Progenitor cell of endocrine pancreas (in vitro differentiated cells): Measurements from ENCODE around the gene INO80. TPM values are rescaled to one million over a fixed set of nuclear protein-coding genes. Genes with fewer than 3 reads are reported as not detected.

Experiments used
- DNase-seq: peaks from one replicate; pipeline ENCODE4 v3.0.0; 2021; ENCODE audit warnings: low spot score; ENCODE audit not compliant: unreplicated experiment
- H3K27ac Mint-ChIP-seq: 2 replicates; pipeline ENCODE4 v1.8.0; 2021; ENCODE audit warnings: mild to moderate bottlenecking, moderate library complexity, mixed read lengths
- H3K27me3 Mint-ChIP-seq: 2 replicates; pipeline ENCODE4 v1.8.0; 2021; ENCODE audit warnings: mixed read lengths
- H3K36me3 Mint-ChIP-seq: 2 replicates; pipeline ENCODE4 v1.8.0; 2022; ENCODE audit warnings: mixed read lengths; ENCODE audit not compliant: insufficient read depth
- H3K4me1 Mint-ChIP-seq: 2 replicates; pipeline ENCODE4 v1.8.0; 2021; ENCODE audit warnings: low read depth, mixed read lengths
- H3K4me3 Mint-ChIP-seq: 2 replicates; pipeline ENCODE4 v1.8.0; 2021; ENCODE audit warnings: low read depth, mild to moderate bottlenecking, moderate library complexity, mixed read lengths
- H3K9me3 Mint-ChIP-seq: 2 replicates; pipeline ENCODE4 v1.8.0; 2021; ENCODE audit warnings: low read depth, mixed read lengths
- total RNA-seq: library from RNA; stranded (reverse); gene quantifications from 2 replicates; pipeline ENCODE4 v1.2.1, GENCODE V29; 2021
- TF ChIP-seq, protein P1 (sequence below): fragments of 200-600 bp; sonication (generic); IDR thresholded peaks from one replicate; pipeline ENCODE4 v1.5.0; 2021; ENCODE audit warnings: antibody characterized with exemption, mild to moderate bottlenecking; ENCODE audit not compliant: unreplicated experiment

INO80 gene
- total RNA-seq, 1 donor from 2014 or later: 28.1 TPM

DNA sequence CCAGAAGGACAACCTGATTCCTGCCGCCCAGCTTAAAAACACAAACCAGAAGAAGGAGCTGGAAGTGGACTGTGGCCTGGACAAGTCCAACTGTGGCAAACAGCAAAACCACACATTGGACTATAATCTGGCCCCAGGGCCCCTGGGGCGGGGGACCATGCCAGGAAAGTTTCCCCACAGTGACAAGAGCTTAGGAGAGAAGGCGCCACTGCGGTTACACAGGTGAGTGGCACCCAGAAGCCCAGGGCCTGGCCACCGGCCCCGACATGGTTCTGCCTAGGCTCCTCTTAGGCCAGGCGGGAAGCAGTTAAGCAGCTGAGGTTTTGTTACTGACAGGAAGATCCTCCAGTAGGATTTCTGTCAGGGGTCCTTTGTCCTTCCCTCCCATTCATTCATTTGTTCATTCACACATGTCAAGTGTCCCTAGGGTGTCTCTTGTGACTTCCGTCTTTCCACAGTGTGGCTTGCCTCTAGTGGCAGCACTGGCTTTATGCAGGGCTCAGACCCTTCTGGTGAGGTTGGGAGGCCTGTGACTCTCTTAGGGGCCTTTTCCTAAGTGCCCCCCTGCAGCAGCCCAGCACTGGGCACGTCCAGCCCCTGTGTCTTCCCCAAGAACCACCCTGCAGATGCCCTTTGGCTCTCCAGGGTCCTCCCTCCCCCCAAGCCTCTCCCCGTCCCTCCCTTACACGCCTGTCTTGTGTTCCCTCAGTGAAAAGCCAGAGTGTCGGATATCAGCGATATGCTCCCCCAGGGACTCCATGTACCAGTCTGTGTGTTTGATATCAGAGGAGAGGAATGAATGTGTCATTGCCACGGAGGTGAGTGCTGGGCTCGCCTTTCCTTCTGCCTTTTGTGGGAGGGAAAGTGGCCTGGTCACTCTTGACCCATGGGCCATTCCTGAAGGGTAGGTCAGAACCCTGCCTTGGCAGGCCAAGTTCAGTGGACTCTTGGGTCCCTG is 179.1 kb downstream of the INO80 start:
- no peak for DNase-seq
- TF ChIP-seq, protein P1, sequence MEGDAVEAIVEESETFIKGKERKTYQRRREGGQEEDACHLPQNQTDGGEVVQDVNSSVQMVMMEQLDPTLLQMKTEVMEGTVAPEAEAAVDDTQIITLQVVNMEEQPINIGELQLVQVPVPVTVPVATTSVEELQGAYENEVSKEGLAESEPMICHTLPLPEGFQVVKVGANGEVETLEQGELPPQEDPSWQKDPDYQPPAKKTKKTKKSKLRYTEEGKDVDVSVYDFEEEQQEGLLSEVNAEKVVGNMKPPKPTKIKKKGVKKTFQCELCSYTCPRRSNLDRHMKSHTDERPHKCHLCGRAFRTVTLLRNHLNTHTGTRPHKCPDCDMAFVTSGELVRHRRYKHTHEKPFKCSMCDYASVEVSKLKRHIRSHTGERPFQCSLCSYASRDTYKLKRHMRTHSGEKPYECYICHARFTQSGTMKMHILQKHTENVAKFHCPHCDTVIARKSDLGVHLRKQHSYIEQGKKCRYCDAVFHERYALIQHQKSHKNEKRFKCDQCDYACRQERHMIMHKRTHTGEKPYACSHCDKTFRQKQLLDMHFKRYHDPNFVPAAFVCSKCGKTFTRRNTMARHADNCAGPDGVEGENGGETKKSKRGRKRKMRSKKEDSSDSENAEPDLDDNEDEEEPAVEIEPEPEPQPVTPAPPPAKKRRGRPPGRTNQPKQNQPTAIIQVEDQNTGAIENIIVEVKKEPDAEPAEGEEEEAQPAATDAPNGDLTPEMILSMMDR: peak; percentile 26
- no peaks in the 10 kb centered on the region for H3K36me3 Mint-ChIP-seq
- no peak overlapping the region for H3K4me3 Mint-ChIP-seq
- peaks cover 8% of the 10 kb centered on the region for H3K27me3 Mint-ChIP-seq
- peaks cover 31% of the 10 kb centered on the region for H3K4me1 Mint-ChIP-seq
- peak overlapping the region; percentile 41 for H3K27ac Mint-ChIP-seq
- no peaks in the 10 kb centered on the region for H3K9me3 Mint-ChIP-seq

DNA sequence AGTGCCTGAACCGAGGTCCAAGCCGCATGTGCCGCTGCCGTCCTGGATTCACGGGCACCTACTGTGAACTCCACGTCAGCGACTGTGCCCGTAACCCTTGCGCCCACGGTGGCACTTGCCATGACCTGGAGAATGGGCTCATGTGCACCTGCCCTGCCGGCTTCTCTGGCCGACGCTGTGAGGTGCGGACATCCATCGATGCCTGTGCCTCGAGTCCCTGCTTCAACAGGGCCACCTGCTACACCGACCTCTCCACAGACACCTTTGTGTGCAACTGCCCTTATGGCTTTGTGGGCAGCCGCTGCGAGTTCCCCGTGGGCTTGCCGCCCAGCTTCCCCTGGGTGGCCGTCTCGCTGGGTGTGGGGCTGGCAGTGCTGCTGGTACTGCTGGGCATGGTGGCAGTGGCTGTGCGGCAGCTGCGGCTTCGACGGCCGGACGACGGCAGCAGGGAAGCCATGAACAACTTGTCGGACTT is 179.8 kb downstream of the INO80 start:
- DNase-seq: no peak
- Mint-ChIP-seq H3K9me3 (no peaks in the 10 kb centered on the region), H3K27me3 (peaks cover 9% of the 10 kb centered on the region), H3K27ac (no peak overlapping the region), H3K4me3 (no peak overlapping the region), H3K36me3 (no peaks in the 10 kb centered on the region), H3K4me1 (peaks cover 37% of the 10 kb centered on the region)
- TF ChIP-seq, protein P1: no peak

DNA sequence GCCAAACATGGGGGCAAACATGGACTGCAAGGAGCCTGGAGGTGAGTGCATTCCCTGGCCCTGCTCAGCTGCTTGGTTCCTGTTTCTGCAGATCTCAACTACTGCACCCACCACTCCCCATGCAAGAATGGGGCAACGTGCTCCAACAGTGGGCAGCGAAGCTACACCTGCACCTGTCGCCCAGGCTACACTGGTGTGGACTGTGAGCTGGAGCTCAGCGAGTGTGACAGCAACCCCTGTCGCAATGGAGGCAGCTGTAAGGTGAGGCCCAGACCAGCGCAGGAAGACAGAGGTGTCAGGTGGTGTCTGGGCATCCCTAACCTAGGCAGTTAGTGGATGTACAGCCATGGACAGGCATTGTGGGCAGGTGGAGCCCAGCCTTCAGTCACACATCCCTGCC is 181.6 kb downstream of the INO80 start:
- no peaks in the 10 kb centered on the region for H3K9me3 Mint-ChIP-seq
- no peak overlapping the region for H3K4me3 Mint-ChIP-seq
- DNase-seq: no peak
- H3K36me3 Mint-ChIP-seq: no peaks in the 10 kb centered on the region
- peaks cover 20% of the 10 kb centered on the region for H3K27me3 Mint-ChIP-seq
- H3K4me1 Mint-ChIP-seq: peaks cover 46% of the 10 kb centered on the region
- TF ChIP-seq, protein P1: no peak
- H3K27ac Mint-ChIP-seq: no peak overlapping the region

DNA sequence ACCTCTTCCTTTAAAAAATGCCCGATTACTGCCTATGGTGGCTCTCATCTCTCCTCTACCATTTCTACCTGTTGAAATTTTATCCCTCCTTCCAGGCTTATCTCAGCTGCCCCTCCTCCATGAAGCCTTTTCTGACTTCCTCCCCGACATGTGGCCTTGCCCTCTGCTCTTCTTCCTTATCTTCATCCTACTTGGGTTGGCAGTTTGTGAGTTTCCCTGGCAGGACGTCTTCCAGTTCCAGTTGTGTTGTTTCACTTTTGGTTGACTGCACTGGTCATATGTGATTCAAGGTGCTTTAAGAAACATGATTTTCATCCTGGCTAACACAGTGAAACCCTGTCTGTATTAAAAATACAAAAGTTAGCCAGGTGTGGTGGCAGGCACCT is 182.6 kb downstream of the INO80 start:
- DNase-seq: no peak
- Mint-ChIP-seq H3K36me3 (no peaks in the 10 kb centered on the region), H3K9me3 (no peaks in the 10 kb centered on the region), H3K27ac (peak overlapping the region; percentile 49), H3K27me3 (peaks cover 28% of the 10 kb centered on the region), H3K4me3 (peak overlapping the region; percentile 29), H3K4me1 (peaks cover 49% of the 10 kb centered on the region)
- TF ChIP-seq, protein P1: no peak

DNA sequence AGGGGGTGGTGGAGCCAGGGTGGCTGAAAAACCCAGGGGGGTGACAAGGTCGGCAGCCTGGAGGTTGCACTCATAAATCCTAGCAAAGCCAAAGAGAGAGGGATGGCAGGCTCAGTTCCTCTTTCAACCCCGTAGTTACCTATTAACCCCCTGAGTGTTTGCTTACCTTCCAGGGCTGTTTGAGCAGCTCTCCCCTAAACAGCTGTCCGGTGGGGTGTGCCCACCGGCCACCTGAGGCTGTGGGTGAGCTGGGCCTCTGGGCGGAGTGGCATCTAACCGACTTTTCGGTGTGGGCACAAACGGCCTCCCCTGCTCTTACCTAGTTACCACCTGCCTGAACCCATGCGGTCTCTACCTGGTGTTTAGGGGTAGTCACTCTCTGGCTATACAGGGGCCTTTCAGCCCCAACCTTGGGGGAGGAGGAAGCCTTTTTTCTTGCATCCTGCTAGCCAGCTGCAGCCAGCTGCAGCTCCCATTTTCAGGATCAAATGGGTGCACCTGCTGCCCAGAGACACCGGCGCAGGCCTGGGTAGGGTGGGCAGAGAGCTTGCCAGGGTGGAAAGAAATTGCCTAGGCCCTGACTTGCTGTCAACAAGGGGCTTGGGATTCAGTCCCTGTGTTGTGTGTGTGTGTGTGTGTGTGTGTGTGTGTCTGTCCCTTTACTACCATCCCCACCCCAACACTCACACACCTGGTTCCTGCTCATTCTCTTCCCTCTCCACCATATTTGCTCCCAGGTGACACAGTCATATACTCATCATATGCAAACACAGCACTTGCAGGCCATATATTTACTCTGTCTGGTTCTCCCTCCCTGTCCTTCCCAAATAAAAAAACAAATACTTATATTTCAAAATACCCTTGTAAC is 183.2 kb downstream of the INO80 start:
- H3K9me3 Mint-ChIP-seq: no peaks in the 10 kb centered on the region
- TF ChIP-seq, protein P1: no peak
- H3K36me3 Mint-ChIP-seq: no peaks in the 10 kb centered on the region
- peak overlapping the region; percentile 94 for H3K27ac Mint-ChIP-seq
- H3K27me3 Mint-ChIP-seq: peaks cover 29% of the 10 kb centered on the region
- peak overlapping the region; percentile 76 for H3K4me3 Mint-ChIP-seq
- H3K4me1 Mint-ChIP-seq: peaks cover 49% of the 10 kb centered on the region
- no peak for DNase-seq
